MM.1S (cell line): ENCODE results near the gene MYO16.

Source experiments
- DNase-seq: peaks from one replicate; pipeline ENCODE4 v3.0.0-alpha.2; 2015
- H2AFZ ChIP-seq: fragments of 300-600 bp; sonication (generic); 2 replicates; pipeline ENCODE4 v1.6.0; 2016; ENCODE audit warnings: antibody characterized with exemption, low read length
- H3F3A ChIP-seq: fragments of 300-600 bp; sonication (generic); 2 replicates; pipeline ENCODE4 v1.6.1; 2016; ENCODE audit warnings: mild to moderate bottlenecking, antibody characterized with exemption, low read length, moderate library complexity, mixed read lengths; ENCODE audit not compliant: insufficient read depth
- H3K27ac ChIP-seq: fragments of 300-600 bp; sonication (generic); 2 replicates; pipeline ENCODE4 v1.5.1; 2016; ENCODE audit warnings: mild to moderate bottlenecking, low read length
- H3K27me3 ChIP-seq: fragments of 300-600 bp; sonication (generic); replicated peaks from 2 replicates; pipeline ENCODE4 v1.6.0; 2016; ENCODE audit warnings: low read length; ENCODE audit not compliant: insufficient read depth
- H3K36me3 ChIP-seq: fragments of 300-600 bp; sonication (generic); replicated peaks from 2 replicates; pipeline ENCODE4 v1.6.1; 2016; ENCODE audit warnings: mild to moderate bottlenecking, low read length, mixed read lengths; ENCODE audit not compliant: insufficient read depth
- H3K4me1 ChIP-seq: fragments of 300-600 bp; sonication (generic); 2 replicates; pipeline ENCODE4 v1.6.1; 2016; ENCODE audit warnings: low read length, mixed read lengths
- H3K4me2 ChIP-seq: fragments of 300-600 bp; sonication (generic); 2 replicates; pipeline ENCODE4 v1.6.0; 2016; ENCODE audit warnings: low read depth, low read length
- H3K4me3 ChIP-seq: fragments of 300-600 bp; sonication (generic); 2 replicates; pipeline ENCODE4 v1.5.1; 2016; ENCODE audit warnings: low read length, mixed read lengths
- H3K79me2 ChIP-seq: fragments of 300-600 bp; sonication (generic); 2 replicates; pipeline ENCODE4 v1.6.1; 2016; ENCODE audit warnings: mixed run types, low read length, mixed read lengths
- H3K9ac ChIP-seq: fragments of 300-600 bp; sonication (generic); 2 replicates; pipeline ENCODE4 v1.6.1; 2016; ENCODE audit warnings: low read length, mixed read lengths
- H3K9me2 ChIP-seq: fragments of 300-600 bp; sonication (generic); replicated peaks from 2 replicates; pipeline ENCODE4 v1.6.1; 2016; ENCODE audit warnings: mild to moderate bottlenecking, low read length, mixed read lengths; ENCODE audit not compliant: insufficient read depth
- H3K9me3 ChIP-seq: fragments of 300-600 bp; sonication (generic); replicated peaks from 2 replicates; pipeline ENCODE4 v1.6.1; 2016; ENCODE audit warnings: mild to moderate bottlenecking, low read length, mixed read lengths; ENCODE audit not compliant: insufficient read depth
- H4K20me1 ChIP-seq: fragments of 300-600 bp; sonication (generic); 2 replicates; pipeline ENCODE4 v1.6.1; 2016; ENCODE audit warnings: mild to moderate bottlenecking, low read length, moderate library complexity, mixed read lengths; ENCODE audit not compliant: insufficient read depth
- EZH2 ChIP-seq: fragments of 300-600 bp; sonication (generic); optimal IDR thresholded peaks from 2 replicates; pipeline ENCODE3; 2017; ENCODE audit warnings: low read depth, mild to moderate bottlenecking, antibody characterized with exemption, low read length, mixed read lengths
- EZH2phosphoT487 ChIP-seq: fragments of 300-600 bp; sonication (generic); IDR thresholded peaks from 2 replicates; pipeline ENCODE4 v1.6.1; 2018; ENCODE audit warnings: antibody characterized with exemption, low read length
- TF ChIP-seq, protein P1 (sequence below): fragments of 300-600 bp; sonication (generic); IDR thresholded peaks from 2 replicates; pipeline ENCODE4 v1.5.1; 2016; ENCODE audit warnings: antibody characterized with exemption, low read length, mixed read lengths

MYO16 gene

DNA sequence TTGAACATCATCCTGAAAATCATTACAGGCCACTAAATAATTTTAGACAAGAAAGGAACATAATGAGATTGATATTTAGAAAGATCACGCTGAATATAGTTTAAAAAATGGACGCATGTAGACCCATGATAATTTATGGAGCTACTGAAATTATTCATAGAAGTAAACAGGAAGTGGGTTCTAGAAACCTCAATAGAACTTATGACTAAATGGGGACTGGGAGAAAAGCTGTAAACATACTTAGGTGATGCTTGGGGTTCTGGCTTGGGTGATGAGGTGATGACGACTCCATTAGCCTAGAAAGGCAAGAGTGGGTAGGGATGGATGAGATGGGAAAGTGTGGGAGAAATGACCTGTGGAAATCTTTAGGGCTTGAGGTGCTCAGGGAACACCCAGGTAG, 484.0 kb downstream of the MYO16 start:
- Histone ChIP-seq H3F3A (no peaks in the 10 kb centered on the region), H3K4me1 (no peaks in the 10 kb centered on the region), H3K27ac (no peak overlapping the region), H3K79me2 (no peaks in the 10 kb centered on the region), H3K9ac (no peak overlapping the region), H3K9me3 (no peaks in the 10 kb centered on the region), H3K9me2 (no peaks in the 10 kb centered on the region), H2AFZ (no peak overlapping the region), H3K36me3 (no peaks in the 10 kb centered on the region), H4K20me1 (no peaks in the 10 kb centered on the region), H3K4me3 (no peak overlapping the region), H3K27me3 (no peaks in the 10 kb centered on the region), H3K4me2 (no peak overlapping the region)
- DNase-seq = no peak
- TF ChIP-seq EZH2 = no peak
- TF ChIP-seq, protein P1, sequence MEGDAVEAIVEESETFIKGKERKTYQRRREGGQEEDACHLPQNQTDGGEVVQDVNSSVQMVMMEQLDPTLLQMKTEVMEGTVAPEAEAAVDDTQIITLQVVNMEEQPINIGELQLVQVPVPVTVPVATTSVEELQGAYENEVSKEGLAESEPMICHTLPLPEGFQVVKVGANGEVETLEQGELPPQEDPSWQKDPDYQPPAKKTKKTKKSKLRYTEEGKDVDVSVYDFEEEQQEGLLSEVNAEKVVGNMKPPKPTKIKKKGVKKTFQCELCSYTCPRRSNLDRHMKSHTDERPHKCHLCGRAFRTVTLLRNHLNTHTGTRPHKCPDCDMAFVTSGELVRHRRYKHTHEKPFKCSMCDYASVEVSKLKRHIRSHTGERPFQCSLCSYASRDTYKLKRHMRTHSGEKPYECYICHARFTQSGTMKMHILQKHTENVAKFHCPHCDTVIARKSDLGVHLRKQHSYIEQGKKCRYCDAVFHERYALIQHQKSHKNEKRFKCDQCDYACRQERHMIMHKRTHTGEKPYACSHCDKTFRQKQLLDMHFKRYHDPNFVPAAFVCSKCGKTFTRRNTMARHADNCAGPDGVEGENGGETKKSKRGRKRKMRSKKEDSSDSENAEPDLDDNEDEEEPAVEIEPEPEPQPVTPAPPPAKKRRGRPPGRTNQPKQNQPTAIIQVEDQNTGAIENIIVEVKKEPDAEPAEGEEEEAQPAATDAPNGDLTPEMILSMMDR = no peak
- TF ChIP-seq EZH2phosphoT487 = no peak

DNA sequence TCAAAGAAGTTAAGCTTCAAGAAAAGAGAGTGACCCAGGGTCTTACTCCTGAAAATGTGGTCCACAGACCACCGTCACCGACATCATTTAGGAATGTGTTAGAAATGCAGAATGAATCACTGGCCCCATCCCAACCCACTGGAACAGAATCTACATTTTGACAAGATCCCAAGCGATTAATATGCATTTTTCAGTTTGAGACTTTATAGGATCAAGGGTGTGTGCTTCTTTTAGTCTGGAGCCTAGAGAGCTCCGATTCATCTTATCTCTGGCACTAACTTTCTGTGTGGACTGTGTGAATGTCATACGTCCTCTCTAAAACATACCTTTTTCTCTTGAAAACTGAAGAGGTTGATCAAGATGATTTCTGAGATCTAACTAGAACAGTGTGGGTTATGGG, 484.8 kb downstream of the MYO16 start:
- H3K4me3 ChIP-seq = no peak overlapping the region
- H3K27me3 ChIP-seq = no peaks in the 10 kb centered on the region
- H3K9me2 ChIP-seq = no peaks in the 10 kb centered on the region
- H3F3A ChIP-seq = no peaks in the 10 kb centered on the region
- no peak overlapping the region for H3K4me2 ChIP-seq
- H3K4me1 ChIP-seq = no peaks in the 10 kb centered on the region
- TF ChIP-seq, protein P1 = no peak
- TF ChIP-seq EZH2phosphoT487 = no peak
- no peak for TF ChIP-seq EZH2
- H2AFZ ChIP-seq = no peak overlapping the region
- DNase-seq = no peak
- H3K27ac ChIP-seq = no peak overlapping the region
- no peak overlapping the region for H3K9ac ChIP-seq
- H3K36me3 ChIP-seq = no peaks in the 10 kb centered on the region
- H3K79me2 ChIP-seq = no peaks in the 10 kb centered on the region
- no peaks in the 10 kb centered on the region for H3K9me3 ChIP-seq
- H4K20me1 ChIP-seq = no peaks in the 10 kb centered on the region

- Histone ChIP-seq H3K4me1 (no peaks in the 10 kb centered on the region), H3K79me2 (no peaks in the 10 kb centered on the region), H3K9me3 (no peaks in the 10 kb centered on the region), H3K9ac (no peak overlapping the region), H3K4me2 (no peak overlapping the region), H3K9me2 (no peaks in the 10 kb centered on the region), H3K36me3 (no peaks in the 10 kb centered on the region), H3F3A (no peaks in the 10 kb centered on the region), H3K27ac (no peak overlapping the region), H2AFZ (no peak overlapping the region), H3K27me3 (no peaks in the 10 kb centered on the region), H4K20me1 (no peaks in the 10 kb centered on the region), H3K4me3 (no peak overlapping the region)
- TF ChIP-seq EZH2 (no peak), EZH2phosphoT487 (no peak)
- TF ChIP-seq, protein P1 = no peak
- no peak for DNase-seq
These were observed 485.6 kb downstream of the MYO16 start for GRCh38 chr13:109114991-109115390.
